GF-D8 (cell line): ENCODE results near the gene PTEN.
"Not testable (repeated sequence)": the region's sequence is repeated elsewhere in the genome, so short reads cannot be mapped to it uniquely, and the experiment has no call there.

Experiments used
- DNase-seq: peaks from one replicate; lab custom pipeline; 2025; lab: John Stamatoyannopoulos, UW

The PTEN gene

DNA sequence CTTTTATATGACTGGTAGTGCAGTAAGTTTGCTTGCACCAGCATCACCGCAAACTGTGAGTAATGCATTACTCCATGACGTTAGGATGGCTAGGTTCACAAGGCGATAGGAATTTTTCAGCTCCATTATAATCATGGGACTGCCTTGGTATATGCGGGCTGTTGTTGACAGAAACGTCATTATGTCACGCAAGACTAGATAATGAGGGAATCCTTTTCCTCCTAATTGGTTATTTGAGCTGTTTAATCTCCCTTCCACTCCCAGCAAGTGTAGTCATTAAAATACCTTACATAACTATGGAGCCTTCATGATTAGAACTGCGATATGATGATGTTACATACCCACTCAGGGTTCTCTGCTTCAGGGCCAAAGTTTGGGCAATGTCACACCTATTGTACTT, 17.4 kb upstream of the PTEN start:
- no peak for DNase-seq

DNA sequence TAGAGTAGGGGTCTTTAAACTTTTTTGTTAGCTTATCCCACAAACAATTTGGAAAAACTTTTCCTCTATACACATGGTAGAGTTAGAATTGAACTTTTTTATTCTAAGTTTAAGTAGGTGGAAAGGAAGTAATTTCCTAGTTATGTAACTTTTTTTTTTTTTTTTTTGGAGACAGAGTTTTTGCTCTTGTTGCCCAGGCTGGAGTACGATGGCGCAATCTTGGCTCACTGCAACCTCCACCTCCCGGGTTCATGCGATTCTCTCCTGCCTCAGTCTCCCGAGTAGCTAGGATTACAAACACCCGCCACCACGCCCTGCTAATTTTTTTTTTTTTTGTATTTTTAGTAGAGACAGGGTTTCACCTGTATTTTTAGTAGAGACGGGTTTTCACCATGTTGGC, 16.7 kb upstream of the PTEN start:
- DNase-seq, result not testable (repeated sequence)

DNA sequence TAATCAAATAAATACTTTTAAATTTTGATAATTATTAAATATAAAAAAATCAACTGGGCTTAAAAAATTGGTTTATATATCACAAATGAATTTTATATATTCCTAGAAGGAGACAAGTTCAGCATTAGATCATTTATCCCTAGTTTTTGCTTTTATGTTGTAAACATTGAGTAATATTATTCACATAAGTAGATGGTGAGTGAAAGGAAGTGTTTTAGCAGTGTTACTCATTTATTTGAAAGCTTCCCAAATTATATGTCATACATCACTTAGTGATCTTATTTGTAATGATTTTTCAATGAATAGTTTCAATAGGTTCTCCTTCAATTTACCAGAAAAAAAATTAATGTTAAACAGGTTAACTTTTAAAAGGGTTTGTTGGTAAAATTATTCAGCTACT, 15.9 kb upstream of the PTEN start:
- DNase-seq, result no peak

DNA sequence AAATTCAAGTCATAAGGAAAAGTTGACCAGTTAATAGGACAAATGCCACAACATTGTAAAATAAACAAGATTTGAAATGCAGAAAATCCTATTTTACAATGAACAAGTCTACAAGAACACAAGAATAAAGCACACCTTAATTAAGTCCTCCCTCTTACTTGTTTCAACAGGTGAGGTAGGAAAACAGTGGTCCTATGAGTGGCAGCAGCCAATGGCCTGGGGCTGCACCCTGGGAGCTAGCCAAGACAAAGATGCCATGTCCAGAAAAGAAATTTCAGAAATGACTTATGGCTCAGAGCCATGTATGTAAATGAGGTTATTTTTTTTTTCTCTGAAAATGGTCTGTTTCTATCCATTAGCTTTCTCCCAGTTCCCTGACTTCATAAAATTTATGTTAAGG, 14.4 kb upstream of the PTEN start:
- DNase-seq, result no peak

DNA sequence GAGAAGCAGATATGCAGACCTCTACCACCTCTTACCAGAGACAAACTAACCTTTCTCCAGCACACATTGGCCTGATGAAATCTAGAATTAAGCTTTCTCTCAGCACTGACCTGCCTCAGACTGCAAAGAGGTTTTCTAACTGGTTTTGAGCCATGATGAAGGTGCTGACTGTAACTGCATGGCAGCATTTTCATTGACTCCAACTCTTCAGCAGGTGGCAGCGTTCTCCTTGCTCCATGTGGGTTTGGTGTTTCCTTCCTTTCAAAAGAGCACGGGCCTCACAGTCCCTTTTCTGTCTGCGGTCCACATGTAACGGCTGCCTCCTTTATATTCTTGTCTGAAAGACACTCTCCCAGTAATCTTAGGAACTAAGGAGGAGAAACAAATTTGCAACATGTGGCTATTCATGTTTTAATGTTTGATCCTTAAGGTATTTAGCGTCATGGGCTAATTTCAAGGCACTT, 12.7 kb upstream of the PTEN start:
- peak; percentile 12 for DNase-seq

DNA sequence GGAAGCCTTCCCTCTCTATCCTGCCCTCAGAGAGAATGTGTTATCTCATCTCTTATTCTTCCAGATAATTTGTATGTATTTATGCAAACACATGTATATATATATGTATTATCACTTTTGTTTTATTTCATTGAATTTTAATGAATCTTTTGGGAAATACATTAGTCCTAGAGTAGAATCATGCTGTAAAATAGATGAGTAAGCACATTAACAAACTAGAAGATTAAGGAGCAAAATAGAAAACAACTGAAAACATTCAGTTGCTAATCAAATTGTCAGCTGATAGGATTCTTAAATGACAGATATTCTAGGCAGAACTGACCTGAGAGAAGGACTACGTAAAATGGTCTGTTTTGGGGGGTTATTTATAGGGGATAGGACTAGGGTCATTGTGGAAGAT, 11.3 kb upstream of the PTEN start:
- DNase-seq, result no peak

DNA sequence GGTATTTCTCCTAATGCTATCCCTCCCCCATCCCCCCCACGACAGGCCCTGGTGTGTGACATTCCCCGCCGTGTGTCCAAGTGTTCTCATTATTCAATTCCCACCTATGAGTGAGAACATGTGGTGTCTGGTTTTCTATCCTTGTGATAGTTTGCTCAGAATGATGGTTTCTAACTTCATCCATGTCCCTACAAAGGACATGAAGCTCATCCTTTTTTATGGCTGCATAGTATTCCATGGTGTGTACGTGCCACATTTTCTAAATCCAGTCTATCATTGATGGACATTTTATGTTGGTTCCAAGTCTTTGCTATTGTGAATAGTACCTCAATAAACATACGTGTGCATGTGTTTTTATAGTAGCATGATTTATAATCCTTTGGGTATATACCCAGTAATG, 8.2 kb upstream of the PTEN start:
- not testable (repeated sequence) for DNase-seq

DNA sequence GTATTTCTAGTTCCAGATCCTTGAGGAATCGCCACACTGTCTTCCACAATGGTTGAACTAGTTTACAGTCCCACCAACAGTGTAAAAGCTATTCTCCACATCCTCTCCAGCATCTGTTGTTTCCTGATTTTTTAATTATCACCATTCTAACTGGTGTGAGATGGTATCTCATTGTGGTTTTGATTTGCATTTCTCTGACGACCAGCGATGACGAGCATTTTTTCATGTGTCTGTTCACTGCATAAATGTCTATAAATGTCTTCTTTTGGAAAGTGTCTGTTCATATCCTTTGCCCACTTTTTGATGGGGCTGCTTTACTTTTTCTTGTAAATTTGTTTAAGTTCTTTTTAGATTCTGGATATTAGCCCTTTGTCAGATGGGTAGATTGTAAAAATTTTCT, 7.8 kb upstream of the PTEN start:
- DNase-seq, result not testable (repeated sequence)

DNA sequence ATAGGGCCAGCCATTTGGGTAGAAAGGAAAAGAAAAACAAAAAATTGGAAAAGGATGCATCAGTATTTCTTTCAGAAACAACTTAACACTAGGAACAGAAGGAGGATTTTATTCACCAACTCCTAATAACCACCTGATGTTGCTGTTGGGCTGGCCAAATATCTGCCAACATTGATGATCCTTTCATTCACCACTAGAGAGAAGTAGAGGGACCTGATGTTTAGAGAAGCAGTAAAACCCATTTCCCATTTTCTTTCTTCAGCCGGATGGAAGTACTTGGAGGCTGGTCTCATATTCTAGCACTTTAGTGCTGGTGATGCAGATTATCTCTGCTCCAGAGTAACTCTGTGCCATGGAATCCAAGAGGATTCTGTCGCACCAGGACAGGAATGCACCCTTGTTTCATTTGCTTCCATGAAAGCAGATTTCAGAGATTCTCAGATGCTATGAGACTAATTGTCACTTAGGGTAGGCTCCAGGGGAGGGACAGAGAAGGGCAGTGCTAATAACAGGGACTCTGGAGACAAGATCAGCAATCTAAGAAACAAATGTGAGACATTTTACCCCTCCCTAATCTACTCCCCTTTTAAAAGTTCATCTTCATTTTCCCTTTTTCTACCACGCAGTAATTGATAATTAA, 3.1 kb upstream of the PTEN start:
- DNase-seq, result peak; percentile 75

DNA sequence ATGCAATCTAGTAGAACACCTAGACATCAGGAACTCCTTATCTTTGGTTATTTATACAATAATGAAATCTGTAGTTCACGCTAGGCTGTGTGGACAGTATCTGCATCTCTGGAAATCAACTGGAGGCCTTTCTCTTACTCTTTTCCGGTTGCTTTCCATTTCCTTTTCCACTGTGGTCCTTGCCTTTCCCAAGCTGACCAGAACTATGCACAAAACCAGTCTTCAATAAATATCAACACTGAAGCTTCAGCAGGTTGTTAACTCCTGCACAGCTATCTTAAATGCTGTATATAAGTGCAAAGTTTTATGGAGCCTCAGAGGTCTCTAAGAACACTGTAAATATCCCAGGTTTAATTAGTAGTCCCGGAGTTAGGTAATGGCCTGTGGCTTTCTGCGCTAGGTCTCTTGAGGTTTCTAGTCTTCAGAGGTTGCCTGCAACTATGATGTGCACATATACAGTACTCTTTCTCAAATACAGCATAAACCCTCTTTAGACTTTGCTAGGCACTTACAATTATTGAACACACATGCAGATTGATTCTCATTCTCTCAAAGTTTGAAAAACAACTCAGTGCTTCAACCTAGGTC, 2.5 kb upstream of the PTEN start:
- peak; percentile 42 for DNase-seq

DNA sequence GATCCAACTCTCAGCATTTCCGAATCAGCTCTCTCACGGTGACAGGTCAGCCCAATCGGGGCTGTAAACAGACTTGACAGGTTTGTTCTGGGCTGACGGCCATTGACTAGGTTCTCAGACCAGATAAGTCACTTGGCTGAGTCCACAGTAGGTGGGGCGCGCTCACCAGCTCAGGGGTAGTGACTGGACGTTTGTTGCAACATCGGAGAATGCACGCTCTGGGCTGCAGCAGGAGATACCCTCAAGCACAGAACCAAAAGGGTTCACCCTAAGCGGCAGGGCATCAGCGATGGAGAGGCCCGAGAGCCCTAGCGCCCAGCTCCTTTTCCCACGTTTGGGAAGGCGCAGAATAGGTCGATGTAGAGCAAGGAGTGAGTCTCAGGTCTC, 1.9 kb upstream of the PTEN start:
- peak; percentile 53 for DNase-seq

DNA sequence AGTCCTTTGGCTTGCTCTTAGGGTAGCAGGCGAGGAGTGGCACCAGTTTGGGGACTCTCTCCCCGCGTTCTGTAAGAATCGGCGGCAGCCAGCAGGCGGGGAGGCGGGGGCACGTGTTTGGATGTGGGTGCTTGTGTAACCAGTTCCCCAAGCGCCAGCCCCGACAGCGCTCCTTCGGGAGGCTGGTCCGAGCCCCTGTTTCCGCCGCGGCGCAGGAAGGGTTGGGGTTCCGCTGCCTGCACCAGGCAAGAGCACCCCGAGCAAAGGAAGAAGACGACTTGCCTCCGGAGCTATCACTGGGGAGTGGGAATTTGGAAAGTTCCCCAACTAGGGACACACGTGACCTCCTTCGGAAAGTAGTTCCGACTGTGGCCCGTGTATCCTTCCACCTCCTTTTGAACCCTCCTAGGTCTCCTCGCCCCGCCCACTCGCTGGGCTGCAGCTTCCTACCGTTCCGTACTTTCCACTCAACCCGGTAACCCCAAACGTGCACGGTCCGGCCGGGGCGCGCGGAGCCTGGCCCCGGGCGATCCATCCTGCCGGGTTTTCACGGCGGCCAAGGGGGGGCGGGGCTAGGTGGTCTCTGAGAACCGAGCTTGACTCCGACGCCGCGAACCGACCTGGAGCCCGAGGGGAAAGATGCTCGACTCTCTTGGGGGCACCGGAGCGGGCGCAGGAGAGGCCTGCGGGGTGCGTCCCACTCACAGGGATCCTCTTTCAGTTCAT, 1.3 kb upstream of the PTEN start:
- peak; percentile 95 for DNase-seq

DNA sequence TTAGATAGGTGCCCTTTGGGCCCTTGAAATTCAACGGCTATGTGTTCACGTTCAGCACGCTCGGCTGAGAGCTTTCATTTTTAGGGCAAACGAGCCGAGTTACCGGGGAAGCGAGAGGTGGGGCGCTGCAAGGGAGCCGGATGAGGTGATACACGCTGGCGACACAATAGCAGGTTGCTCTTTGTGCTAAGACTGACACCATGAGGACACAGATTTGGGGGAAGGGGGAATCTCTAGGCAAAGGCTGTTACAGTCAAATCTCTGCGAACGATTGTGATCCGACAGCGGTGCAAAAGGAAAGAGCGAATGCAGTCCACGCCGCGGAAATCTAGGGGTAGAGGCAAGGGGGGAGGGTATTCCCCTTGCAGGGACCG, 759 bp upstream of the PTEN start:
- no peak for DNase-seq

DNA sequence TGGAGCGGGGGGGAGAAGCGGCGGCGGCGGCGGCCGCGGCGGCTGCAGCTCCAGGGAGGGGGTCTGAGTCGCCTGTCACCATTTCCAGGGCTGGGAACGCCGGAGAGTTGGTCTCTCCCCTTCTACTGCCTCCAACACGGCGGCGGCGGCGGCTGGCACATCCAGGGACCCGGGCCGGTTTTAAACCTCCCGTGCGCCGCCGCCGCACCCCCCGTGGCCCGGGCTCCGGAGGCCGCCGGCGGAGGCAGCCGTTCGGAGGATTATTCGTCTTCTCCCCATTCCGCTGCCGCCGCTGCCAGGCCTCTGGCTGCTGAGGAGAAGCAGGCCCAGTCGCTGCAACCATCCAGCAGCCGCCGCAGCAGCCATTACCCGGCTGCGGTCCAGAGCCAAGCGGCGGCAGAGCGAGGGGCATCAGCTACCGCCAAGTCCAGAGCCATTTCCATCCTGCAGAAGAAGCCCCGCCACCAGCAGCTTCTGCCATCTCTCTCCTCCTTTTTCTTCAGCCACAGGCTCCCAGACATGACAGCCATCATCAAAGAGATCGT, 598 bp downstream of the PTEN start:
- not testable (repeated sequence) for DNase-seq

DNA sequence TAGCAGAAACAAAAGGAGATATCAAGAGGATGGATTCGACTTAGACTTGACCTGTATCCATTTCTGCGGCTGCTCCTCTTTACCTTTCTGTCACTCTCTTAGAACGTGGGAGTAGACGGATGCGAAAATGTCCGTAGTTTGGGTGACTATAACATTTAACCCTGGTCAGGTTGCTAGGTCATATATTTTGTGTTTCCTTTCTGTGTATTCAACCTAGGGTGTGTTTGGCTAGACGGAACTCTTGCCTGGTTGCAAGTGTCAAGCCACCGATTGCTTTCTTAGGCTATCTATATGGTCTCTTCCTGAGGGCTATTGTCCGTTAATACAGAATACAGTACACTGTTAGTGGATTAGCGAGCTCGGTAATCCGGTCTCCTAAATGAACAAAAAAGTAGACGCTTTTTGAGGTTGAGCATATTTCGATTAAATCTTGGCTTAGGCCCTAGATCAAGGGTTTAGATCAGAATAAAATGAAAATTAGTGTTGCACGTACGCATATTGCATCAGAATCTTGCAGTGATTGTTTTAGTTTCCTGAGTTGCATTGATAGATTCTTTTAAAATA, 1.2 kb downstream of the PTEN start:
- no peak for DNase-seq

DNA sequence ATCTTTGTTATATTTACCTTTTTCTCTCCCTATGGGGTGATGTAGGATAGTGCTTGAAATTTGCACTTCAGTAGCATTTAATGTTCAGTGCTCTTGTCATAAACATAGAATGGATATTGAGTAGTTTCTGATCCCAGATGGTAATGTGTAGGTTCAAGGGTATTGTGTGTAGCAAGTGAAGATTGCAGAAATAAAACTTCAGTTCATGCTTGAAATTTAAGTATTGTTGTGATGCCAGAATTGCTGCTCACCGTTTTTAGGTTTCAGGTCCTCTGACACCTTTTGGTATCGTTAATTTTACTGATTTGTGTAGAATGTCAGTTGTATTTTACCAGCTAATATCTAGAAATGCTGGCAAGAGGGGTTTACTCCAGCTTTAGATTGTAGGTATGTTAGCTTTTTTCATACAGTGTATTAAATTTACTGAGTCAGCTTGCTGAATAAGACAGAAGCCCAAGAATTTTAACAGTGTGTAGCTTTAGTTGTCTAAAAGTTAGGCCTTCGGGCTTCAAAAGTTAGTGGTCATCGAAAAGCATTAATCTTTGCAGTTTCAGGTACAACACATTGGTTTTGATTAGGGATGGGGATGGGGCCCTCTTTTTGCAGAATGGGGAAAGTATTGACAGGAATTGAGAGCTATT, 1.9 kb downstream of the PTEN start:
- no peak for DNase-seq

DNA sequence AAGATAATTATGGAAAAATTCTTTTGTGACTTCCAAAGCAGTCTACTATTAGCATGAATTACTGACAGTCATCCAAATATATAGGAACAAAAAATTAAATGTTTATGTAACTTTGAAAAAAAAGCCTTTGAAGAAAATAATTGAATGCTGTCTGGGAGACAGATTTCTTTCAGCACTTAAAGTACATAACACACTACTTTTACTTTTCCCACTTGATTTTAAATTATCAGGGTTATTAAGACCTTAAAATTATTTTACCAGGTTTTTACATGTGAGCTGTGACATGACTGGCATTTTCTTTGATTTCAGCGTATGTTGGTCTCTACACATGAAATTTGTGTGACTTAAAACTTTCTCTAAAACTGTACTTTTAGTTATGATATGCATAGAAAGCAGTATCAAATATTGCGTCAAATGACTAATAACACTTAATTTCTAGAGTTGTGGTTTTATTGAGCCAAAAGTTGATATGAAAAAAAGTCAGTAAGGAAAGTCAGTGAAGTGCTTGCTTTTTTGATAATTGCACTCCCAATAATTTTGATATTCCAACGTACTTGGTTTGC, 3.1 kb downstream of the PTEN start:
- no peak for DNase-seq

DNA sequence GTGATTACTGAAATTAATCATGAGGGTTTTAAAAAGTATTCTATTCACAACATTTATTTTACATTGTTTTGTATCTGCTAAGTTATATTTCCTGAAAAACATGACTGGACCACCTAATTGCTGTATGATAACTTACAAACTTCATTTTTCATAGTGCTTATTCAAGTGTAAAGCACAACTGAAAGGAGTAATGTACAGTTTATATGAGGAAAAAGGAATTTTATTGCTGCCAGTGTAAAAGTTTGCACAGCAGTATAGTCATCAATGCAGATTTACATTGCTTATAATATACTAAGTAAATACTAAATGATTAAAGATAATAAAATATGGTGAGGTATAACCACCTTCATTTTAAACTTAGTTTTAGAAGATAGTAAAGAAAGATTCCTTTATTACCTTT, 4.0 kb downstream of the PTEN start:
- no peak for DNase-seq

DNA sequence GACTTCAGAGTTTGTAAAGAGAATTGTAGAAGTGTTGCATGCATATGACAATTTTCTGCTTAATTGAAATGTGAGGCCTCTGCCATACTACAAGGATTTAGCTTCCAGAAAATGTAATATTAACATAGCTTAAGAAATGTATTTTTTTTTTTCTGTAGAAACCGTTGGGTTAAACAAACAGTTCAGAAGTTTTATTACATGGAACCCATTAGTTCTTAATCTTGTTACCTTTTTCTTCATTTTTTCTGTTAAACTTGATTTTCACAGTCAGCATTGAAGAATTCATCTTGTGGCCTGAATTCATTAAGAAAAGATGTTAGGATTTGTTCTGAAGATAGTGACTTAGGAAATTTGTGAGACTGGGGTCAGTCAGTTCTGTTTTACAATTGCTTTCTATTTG, 4.9 kb downstream of the PTEN start:
- no peak for DNase-seq

DNA sequence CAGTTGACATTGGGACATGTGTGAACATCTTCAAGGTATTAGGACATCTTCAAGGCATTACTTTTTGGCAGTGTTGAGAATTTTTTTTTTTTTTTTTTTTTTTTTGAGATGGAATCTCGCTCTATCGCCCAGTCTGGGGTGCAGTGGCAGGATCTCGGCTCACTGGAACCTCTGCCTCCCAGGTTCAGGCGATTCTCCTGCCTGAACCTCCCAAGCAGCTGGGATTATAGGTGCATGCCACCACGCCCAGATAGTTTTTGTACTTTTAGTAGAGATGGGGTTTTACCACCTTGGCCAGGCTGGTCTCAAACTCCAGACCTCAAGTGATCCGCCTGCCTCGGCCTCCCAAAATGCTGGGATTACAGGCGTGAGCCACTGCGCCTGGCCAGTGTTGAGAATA, 5.7 kb downstream of the PTEN start:
- DNase-seq, result not testable (repeated sequence)

DNA sequence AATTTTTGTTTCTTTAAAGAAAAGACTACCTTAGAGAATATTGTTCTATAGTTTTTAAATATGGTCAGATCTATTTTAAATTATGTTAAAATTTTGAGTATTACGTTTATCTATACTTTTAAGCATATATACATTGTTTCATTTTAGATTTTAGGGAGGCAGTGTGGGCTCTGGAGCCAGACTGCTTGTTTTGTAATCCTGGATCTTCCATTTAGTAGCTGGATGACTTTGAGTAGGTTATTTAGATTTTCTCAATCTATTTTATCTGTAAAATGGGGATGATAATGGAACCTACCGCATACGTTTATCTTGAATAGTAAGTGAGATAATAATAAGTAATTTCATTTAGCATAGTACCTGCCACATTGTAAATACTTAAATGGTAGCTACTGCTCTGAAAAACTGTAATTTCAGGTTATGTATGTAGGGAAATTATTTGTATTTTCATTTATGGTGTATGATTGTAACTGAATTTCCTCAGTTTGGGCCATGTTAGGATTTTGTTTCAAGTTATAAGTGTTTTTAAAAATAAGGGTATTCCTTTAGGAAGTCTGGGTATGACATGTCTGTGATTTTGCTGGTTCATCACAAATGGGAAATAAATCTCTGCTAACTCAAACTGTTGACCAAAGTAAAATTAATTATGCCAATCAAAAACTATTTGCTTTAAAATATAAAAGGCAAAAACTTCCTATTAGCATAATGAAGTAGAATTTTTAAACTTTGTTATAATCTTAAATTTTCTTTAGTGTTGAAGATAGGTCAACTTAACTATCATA, 6.5 kb downstream of the PTEN start:
- DNase-seq, result no peak
